Measurements from ENCODE around the gene ADCY1.

Gene ADCY1

DNA sequence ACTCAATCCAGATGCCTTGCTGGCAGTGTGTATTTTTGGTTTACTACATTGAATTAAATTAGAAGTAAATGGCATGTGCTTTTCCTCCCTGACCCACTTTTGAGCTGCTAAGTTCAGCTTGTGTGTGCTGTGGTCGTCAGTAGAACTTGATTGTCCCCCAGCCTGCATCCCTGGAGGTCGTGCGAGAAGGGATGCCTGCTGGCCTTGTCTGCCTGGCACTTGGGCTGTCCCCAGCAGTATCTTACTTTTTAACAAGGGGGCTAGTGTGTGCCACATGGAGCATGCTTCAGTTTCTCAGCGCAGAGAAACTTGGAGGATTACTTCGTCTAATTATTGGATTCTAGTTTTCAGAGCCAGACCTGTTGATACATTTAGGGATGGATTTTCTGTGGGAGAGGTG is 80.2 kb downstream of the ADCY1 start:
- no peak for DNase-seq

DNA sequence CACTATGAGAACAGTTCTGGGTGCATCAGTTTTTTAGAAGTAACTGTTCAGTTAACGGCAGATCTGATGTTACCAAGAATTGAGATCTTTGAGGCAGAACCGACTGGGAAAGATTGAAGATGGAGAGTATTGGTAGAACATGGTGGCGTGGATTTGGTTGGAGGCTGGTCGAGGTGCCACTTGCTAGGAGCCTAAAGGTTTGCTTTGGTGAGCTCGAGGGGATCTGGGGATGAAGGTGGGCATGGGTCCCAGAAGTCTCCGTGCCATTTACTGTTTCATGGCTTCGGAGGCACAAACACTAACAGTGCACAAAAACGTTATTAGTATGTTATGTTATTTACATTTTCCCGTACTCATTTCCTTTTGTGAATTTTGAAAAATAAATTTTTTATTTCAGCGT is 81.4 kb downstream of the ADCY1 start:
- no peak for DNase-seq

DNA sequence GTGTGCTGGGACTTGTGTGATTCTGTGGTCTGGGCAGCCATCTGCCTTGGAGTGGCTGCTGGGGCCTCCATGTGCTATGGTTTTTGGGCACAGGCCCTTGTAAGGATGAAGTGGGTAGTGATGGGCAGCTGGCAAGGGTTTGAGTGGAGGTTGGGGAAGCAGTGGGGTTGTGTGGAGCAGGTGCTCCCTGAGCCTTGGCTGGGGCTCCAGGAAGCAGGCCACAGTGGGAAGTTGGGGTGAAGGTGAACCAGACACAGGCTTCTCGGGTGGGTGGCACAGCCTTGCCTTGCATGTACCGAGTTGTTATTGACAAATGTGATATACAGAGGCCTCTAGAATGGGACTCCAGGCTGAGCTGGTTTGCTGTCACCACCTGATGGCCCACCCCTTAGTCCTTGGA is 82.3 kb downstream of the ADCY1 start:
- no peak for DNase-seq

DNA sequence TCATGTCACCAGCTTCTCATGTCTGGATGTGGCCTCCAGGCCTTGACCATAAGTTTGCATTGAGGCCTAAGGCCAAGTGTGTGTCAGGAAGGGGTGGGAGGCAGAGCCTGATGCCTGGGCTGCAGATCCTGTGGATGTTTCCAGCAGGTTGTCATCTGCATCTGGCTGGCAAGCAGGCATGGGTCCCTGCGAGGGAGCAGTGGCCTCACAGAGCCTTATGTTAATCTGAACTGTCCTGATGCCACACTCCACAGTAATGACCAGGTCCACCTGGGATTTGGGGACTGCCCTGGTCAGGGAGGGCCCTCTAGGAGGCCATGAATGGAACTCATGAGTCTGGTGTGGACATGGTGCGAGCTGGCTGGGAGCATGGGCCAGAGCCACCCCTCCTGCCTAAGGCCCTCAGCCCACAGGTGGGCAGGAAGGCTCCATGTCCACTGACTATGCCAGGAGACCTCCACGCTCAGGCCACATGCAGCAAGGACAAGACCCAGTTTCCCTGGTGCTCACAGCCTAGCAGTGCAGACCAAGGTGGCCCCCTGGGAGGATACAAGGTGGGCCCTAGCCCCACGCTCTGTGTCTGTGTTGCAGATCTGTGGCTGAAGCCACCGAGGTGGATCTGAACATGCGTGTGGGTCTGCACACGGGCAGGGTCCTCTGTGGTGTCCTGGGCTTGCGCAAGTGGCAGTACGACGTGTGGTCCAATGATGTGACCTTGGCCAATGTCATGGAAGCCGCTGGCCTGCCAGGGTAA is 83.1 kb downstream of the ADCY1 start:
- DNase-seq: no peak

DNA sequence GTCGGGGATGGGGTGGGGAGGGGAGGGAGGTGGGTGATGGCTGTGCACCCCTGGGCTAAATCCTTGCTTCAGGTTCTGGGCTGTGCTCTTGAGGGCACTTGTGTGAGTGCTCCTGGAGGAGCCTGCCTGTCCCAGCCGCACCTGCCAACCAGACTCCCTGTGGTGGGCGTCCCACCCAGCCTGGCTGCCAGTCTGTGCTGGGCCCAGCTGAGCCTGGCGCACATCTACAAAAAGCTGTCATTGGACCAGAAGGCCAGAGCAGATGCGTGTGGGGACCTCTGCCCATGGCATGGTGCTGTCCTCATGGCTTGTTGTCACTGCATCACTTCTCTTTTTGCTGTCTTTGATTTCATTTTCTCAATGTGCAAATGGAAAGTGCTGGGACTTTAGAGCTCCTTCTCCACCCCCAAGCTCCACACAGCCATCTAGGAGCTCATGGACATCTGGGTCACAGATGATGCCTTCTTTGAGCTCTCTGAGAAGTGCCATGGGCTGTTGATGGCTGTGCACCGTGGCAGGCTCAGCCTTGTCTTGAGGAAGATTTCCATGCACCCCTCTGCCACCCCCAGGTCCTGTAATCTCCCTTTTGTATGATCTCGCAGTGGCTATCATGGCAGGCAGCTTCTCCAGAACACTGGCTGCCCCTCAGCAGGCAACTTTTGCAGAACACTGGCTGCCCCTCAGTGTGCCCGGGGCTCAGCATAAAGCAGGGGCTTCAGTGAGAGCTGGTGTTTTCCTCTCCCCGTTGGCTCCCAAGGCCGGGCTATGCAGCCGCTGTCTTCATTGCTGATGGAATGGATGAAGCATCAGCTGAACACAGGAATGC is 83.9 kb downstream of the ADCY1 start:
- no peak for DNase-seq

DNA sequence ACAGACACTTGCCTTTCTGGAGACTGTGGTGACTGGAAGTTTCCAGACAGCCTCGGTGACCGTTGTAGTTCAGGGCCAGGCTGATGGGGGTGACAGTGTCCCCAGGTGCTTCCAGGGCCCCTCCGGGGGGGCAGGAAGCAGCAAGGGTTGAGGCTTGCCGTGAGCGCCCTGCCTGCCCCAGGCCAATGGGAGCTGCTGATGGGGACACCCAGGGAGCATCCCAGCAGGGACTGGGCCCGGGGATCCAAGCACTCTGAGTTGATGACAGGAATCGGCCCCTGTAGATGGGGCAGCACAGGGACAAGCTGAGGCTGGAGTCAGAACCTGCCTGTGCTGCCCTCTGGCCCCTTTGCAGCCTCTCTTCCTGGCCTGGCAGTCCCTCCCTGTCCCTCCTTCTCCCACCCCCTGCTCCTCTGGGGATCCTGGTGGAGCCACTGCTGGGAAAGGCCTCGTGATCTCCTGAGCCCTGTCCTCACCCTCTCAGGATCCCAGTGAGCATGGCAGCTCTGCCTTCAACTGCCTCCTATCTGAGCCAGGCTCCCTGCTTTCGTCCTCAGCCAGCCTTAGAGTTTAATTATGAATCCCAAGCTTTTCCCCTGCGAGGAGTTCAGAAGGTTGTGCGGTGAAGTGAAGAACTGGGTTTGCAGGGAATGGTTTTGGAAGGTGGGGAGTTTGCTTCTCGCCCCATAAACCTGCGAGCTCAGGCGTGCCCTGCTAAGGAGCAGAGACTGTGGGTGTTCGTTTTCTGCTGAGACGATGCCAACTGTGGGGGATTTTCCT is 84.7 kb downstream of the ADCY1 start:
- no peak for DNase-seq

DNA sequence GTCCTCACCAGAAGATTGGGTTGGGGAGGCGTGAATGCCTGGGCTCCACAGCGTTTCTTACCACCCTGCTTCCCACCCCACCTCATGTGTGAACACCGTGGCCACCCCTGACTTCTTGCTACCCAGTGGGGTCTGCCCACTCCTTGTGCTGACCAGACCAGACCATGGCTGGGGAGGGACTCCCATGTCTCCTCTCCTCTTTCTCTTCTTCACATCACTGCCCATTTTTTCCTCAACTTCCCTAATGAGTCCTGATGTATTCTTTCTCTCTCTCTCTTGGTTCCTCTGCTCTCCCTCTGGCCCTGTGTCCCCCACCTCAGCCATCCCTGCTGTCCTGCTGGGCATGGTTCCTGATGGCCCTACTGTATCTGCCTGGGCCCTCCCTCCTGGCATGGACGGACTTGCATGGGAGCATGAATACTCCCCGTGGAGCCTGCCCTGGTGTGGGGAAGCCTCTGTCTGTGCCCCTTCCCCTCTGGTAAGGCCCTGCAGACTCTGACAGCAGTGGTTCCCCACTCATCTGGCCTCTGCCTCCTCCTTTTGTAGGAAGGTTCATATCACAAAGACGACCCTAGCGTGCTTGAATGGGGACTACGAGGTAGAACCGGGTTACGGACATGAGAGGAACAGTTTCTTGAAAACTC is 85.5 kb downstream of the ADCY1 start:
- no peak for DNase-seq

DNA sequence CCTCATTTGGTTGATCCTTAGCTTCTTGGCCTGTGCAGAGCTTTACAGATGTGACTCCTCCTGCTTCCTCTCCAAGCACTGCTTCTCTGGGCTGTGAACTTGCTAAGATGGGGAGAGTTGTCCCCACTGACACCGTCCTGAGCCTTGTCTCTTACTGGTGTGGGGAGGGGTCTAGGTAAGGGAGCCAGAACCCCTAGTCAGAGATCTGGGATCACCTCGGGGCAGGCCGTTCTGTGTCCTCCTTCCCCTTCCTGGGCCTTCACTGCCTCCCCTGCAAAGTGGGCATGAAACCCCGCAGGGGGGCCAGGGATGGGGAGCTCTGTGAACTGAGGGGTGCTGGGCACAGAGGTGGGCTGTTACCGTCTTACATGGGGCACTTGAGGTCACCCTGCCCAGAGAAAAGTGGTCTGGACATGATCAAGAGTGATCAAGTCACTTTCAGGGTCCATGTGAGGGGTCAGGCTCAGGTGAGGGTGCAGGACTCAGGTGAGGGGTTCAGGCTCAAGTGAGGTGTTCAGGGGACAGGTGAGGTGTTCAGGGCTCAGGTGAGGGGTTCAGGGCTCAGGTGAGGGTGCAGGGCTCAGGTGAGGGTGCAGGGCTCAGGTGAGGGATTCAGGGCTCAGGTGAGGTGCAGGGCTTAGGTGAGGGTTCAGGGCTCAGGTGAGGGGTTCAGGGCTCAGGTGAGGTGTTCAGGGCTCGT is 86.2 kb downstream of the ADCY1 start:
- DNase-seq: no peak

DNA sequence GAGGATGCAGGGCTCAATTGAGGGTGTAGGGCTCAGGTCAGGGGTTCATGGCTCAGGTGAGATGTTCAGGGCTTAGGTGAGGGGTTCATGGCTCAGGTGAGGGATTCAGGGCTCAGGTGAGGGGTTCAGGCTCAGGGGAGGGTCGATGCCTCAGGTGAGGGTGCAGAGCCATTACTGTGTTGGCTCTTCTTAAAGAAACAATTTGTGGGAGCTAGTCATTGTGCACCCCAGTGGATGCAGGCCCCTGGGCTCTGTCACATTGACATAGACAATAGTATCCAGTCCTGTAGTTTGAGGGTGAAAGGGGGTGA is 86.7 kb downstream of the ADCY1 start:
- DNase-seq: no peak

DNA sequence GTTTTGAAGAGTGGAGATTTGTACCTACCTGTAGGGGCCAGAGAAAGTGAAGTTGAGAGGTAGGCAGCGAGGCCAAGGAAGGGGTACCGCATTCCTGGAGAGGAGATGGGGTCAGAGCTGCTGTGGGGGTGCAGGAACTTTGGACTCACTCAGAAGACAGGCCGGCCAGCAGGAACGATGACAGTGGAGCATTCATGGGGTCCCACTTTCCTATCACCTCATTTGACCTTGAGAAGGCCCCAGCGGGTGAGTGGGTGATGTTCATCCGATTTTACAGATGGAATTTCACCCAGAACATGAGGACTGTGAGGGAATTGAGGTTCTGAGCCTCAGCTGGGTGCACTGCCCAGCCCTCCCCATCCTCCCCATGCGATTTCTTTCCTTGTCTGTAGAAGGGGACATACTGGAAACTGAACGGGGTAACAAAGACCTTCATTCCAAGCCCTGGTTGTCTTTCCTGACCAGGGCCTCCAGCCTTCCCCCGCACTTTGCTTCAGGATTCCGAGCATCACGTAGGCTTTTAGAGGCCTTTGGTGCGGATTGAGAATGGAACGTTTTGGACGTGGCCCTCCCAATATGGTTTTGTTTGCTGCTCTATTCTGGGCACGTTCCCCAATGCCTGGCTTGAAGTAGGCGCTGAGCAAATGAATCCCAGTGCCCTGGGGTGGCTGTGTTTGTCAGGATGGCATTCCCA is 87.3 kb downstream of the ADCY1 start:
- DNase-seq: no peak

DNA sequence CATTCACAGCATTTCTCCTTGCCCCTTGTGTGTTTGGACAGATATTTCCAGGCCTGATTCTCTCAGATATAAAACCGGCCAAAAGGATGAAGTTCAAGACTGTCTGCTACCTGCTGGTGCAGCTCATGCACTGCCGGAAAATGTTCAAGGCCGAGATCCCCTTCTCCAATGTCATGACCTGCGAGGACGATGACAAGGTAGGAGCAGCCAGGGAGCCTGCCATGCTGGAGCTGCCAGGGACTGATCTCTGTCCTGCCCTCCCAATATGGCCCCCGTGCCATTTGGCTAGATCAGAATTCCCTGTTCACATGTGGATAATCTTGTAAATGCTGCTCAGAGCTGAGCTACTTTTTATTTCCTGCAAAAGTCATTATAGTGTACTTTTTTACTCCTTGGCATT is 87.8 kb downstream of the ADCY1 start:
- no peak for DNase-seq

DNA sequence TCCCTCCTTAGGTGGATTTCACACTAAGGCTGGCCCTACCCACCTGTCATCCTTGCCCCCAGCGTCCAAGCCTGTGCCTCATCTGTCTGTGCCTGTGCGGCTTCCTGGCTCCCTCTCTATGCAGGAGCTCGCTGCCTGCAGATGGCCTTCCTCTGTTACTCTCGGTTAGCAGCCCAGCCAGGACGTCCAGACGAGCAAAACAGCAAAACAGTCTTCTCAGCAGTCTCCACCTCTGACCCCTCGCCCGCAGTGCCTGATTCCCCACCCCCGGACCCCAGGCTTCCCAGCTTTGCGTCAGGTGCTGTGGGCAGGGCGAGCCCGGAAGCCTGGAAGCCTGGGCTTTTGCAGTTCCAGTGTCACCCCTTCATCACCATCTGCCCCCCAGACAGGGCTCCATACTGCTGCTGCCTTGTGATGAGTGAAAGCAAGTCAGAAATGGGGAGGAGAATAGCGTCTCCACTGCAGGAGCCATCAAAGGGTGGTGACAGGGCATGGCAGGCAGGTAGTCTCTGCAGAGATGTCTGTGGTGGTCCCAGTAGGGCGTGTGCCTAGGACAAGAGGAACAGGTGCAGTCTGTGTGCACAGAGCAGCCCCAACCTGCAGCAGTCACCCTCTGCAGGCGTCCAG is 88.5 kb downstream of the ADCY1 start:
- DNase-seq: no peak

DNA sequence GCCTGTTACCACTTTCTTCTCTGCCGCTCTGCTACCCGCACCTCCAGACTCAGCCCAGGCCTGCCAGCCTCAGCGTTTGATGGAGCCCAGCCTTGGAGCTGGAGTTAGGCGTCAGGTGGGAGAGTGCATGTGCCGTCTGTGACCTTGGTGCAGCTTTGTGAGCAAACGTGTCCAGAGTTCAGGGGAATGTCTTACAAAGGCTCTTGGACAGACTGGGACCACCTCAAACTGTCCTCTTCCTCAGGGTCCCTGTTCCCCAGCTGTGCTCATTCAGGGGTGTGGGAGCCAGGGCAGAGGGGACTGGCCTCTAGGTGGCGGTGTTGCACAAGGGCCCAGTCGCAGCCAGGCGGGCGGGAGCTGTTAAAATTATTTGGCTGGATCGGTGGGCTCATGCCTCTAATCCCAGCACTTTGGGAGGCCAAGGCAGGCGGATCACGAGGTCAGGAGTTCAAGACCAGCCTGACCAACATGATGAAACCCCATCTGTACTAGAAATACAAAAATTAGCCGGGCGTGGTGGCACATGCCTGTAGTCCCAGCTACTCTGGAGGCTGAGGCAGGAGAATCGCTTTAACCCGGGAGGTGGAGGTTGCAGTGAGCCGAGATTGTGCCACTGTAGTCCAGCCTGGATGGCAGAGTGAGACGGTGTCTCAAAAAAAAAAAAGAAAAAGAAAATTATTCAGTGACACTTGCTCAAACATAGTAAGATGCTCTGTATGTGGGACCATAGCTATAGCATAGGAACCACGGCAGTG is 89.2 kb downstream of the ADCY1 start:
- peak; percentile 1 for DNase-seq

DNA sequence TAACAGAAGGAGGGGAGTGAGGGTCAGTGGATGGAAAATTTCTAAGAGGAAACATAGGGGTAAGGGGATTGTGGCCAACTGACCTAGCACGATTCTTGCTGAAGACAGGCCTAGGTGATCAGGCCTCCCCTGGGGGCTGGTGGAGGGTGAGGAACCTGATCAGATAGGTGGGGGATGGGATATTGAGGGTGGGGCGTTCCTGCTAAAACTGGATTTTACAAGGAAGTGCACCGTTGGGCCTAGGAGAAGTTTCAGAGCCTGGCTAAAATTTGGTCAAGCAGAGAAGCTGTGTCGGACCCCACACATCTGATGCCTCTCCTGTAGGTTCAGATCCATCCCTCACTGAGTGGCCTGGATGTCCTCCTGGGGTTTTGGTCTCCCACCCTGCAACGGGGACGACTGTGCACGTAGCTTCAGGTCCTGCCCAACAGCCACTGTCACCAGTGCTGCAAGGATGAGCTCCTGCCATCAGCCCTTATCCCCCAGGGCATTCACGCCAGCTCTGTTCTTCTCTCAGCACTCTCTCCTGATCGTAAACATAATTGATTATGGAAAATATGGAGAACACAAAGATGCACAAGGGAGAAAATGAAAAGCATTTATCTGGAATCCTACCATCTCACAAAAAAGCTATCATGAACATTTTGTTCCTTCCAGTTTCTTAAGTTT is 89.9 kb downstream of the ADCY1 start:
- no peak for DNase-seq

DNA sequence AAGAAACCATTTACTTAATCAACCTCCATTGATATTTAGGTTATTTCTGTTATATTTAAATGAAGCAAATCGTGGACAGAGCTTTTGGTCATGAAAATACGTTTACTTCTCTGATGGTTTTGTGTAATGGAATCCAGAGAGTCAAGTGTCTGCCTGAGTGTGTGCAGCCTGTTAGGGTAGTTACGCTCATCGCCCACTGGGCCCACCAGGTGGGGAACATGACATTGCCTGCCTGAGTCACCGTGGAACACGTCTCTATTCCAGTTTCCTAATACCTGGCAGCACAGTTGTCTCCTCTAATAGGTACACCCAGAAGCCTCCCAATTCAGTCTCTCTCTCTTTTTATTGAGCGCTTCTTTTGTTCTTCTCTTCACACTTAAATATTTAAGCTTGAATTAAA is 91.0 kb downstream of the ADCY1 start:
- DNase-seq: no peak

DNA sequence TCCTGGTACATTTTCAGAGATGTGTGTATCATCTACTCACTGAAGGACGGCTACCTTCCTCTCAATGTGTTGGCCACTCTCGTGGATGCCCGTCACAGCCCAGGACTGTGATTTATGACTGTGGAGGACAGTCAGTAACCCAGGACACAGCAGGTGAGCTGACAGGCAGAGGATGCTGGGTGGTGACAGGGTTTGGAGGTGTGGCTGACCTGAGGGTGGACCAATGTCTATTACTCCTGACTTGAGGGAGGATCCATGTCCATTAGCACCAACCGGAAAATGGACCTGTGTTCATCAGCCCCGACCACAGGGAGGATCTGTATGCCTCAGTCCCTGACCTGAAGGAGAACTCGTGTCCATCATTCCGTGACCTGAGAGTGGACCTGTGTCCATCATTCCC is 96.1 kb downstream of the ADCY1 start:
- DNase-seq: no peak

DNA sequence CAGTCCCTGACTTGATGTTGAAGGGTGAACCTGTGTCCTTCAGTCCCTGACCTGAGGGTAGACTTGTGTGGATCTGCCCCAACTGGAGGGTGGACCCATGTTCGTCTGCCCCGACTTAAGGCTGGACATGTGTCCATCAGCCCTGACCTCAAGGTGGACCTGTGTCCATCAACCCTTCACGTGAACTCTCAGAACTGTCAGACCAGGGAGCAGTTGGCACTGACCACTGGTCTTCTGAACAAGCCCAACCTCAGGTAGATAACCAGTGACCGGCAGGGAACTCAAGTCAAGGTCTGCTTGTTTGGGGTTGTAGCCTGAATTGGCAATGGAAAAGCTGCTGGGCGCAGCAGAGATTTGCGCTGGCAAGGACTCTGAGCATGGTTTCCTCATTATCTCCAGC is 96.5 kb downstream of the ADCY1 start:
- no peak for DNase-seq

DNA sequence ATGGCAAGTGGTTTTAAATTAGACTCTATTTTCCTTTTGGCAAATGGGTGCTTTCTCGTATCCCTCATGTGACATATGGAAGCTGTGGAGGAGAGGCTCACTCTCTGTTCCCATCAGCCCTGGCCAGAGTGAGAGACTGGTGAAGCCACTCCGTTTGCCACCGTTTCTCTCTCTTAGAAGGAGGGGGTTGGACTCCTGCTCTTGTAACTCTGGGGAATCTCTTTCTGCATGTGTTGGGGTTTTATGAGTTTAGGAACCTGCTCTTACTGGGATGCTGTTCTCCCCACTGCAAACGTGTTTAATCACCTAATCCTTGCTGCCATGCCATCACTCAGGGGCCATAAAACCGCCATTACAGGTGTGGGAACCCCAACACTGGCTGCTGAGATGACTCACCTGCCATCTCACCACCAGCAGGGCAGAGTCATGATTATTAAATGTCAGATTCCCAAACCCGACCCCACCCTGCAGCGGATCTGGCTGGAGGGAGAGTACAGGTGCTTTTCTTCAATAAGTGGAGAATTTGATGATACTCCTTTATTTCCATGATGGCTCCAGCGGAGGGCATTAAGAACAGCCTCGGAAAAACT is 103.2 kb downstream of the ADCY1 start:
- DNase-seq: no peak

DNA sequence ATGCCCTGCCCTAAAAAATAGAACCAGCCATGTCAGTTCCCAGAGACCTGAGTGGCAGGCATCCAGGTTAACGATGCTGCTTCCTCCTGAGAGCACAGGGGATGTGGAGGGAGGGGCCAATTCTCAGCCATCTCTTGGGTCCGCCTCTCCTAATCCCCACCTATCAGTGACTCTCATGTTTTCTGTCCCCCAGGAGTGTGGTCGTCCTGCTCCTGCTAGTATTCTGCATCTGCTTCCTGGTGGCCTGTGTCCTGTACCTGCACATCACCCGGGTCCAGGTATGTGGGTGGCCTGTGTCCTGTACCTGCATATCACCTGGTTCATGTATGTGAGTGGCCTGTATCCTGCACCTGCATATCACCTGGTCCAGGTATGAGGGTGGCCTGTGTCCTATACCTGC is 105.3 kb downstream of the ADCY1 start:
- no peak for DNase-seq

DNA sequence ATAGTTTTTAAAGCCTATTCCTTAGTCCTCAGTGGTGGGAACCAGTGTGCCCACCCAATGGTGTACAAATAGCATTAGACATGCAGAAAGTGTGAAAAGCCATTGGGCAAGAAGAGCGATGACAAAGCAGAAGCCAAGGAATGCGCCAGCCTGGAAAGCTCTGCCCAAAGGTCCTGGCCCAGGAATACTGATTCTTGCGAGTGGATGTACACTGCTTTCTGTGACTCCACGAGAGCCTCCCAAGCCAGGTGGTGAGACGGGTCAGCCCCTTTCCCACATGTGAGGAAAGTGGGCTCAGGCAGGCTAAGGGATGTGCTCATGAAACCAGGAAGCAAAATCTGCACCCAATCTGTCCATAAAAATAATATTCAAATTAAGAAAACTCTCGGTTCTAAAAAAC is 106.6 kb downstream of the ADCY1 start:
- DNase-seq: no peak

All from NCI-H748 treated with DMSO at 0.1 percent for 48 hours (cell line).